HepG2 (cell line): ENCODE measurements around the gene STN1. TPM values are rescaled to one million over a fixed set of nuclear protein-coding genes. Genes with fewer than 3 reads are reported as not detected.
A peak's percentile ranks its signal among the peaks of the same experiment; 100 is the strongest.

Experiments used
- FOXP1 ChIP-seq, 2 experiments: fragments of 450-650 bp in 1 of 2; IDR thresholded peaks; 2 replicates each; pipeline ENCODE4 v1.6.1; 2017 to 2018; ENCODE audit warnings: antibody characterized with exemption in 1 of 2
- GFI1 ChIP-seq: sonication (generic); formaldehyde crosslinking; IDR thresholded peaks from 2 replicates; pipeline ENCODE4 v1.5.0; 2020; ENCODE audit warnings: missing genetic modification reagents, mild to moderate bottlenecking, borderline replicate concordance
- HOXA7 ChIP-seq: sonication (generic); formaldehyde crosslinking; IDR thresholded peaks from 2 replicates; pipeline ENCODE4 v1.8.1; 2022; ENCODE audit warnings: mild to moderate bottlenecking, missing genetic modification reagents, moderate library complexity
- MIER2 ChIP-seq: IDR thresholded peaks from 2 replicates; pipeline ENCODE4 v1.6.1; 2016; ENCODE audit warnings: missing biosample characterization, missing genetic modification reagents
- PITX1 ChIP-seq: sonication (generic); formaldehyde crosslinking; IDR thresholded peaks from 2 replicates; pipeline ENCODE4 v1.5.1; 2020; ENCODE audit warnings: mild to moderate bottlenecking, missing genetic modification reagents
- POGZ ChIP-seq: sonication (generic); formaldehyde crosslinking; IDR thresholded peaks from 2 replicates; pipeline ENCODE4 v1.4.0; 2020; ENCODE audit warnings: mild to moderate bottlenecking, missing genetic modification reagents
- REST ChIP-seq, 2 experiments: IDR thresholded peaks; 2 replicates each; pipeline ENCODE4 v1.6.1; 2011 to 2012; ENCODE audit warnings: low read length in 2 of 2, borderline replicate concordance in 1 of 2, low read depth in 1 of 2, mild to moderate bottlenecking in 1 of 2, moderate library complexity in 1 of 2
- REXO4 ChIP-seq: sonication (generic); formaldehyde crosslinking; IDR thresholded peaks from 2 replicates; pipeline ENCODE4 v1.8.0; 2022; ENCODE audit warnings: missing genetic modification reagents, mild to moderate bottlenecking, borderline replicate concordance
- ZNF230 ChIP-seq: sonication (generic); formaldehyde crosslinking; IDR thresholded peaks from 2 replicates; pipeline ENCODE4 v1.4.0; 2020; ENCODE audit warnings: mild to moderate bottlenecking, missing genetic modification reagents
- ZNF260 ChIP-seq: sonication (generic); formaldehyde crosslinking; IDR thresholded peaks from 2 replicates; pipeline ENCODE4 v1.4.0; 2020; ENCODE audit warnings: missing genetic modification reagents, low read depth, mild to moderate bottlenecking, borderline replicate concordance
- ZNF280D ChIP-seq: sonication (generic); formaldehyde crosslinking; IDR thresholded peaks from 2 replicates; pipeline ENCODE4 v1.5.1; 2020; ENCODE audit warnings: mild to moderate bottlenecking, missing genetic modification reagents
- ZNF530 ChIP-seq: sonication (generic); formaldehyde crosslinking; IDR thresholded peaks from 2 replicates; pipeline ENCODE4 v1.5.0; 2020; ENCODE audit warnings: low read depth, mild to moderate bottlenecking, missing genetic modification reagents
- ZNF574 ChIP-seq: sonication (generic); formaldehyde crosslinking; IDR thresholded peaks from 2 replicates; pipeline ENCODE4 v1.4.0; 2020; ENCODE audit warnings: missing genetic modification reagents
- ZNF772 ChIP-seq: sonication (generic); formaldehyde crosslinking; IDR thresholded peaks from 2 replicates; pipeline ENCODE4 v1.5.0; 2020; ENCODE audit warnings: mild to moderate bottlenecking, missing genetic modification reagents
- ZSCAN5A ChIP-seq: sonication (generic); formaldehyde crosslinking; IDR thresholded peaks from 2 replicates; pipeline ENCODE4 v1.8.0; 2022; ENCODE audit warnings: mild to moderate bottlenecking, missing genetic modification reagents, borderline replicate concordance
- polyA plus RNA-seq, 8 experiments: library from polyadenylated mRNA; depleted of rRNA in 3 of 8; stranded (reverse) in 7 of 8; unstranded in 1 of 8; fragments of >200 nt; fragmentation: Illumina TruSeq in 4 of 8; extraction: Trizol in 4 of 8; gene quantifications; 2 replicates each; pipeline versions ENCODE4 v1.2.1 to v1.2.3, GENCODE V29; 2011 to 2016; ENCODE audit warnings: low read depth in 4 of 8, missing spikeins in 1 of 8, mixed read lengths in 1 of 8; ENCODE audit not compliant: insufficient read depth in 1 of 8
- total RNA-seq, 5 experiments: library from RNA; depleted of rRNA; stranded (reverse); fragments of >200 nt; fragmentation: Illumina TruSeq; extraction: Trizol; gene quantifications; 2 replicates each; pipeline ENCODE4 v1.2.3, GENCODE V29; 2016; ENCODE audit warnings: low read depth in 1 of 5

Gene STN1
- total and polyA plus RNA-seq, 2 of the 13 experiments (the other 11 are each of a cell fraction or from before 2014, with no cell fraction given): 17.6 to 22.7 TPM

- TF ChIP-seq ZNF280D: no peak
- TF ChIP-seq REST (IDR thresholded peaks at IDR 0.05; ENCODE audit: borderline replicate concordance in 1 of 2, low read depth in 1 of 2, low read length in 2 of 2): peak in 1 of 2 experiments; percentile 27; a peak in 1 of 4 replicates
- peak; percentile 39; the same call in 1 of the 2 replicates for TF ChIP-seq ZSCAN5A
- TF ChIP-seq ZNF772 (CRISPR knock-in tag): peak; percentile 51; the same call in 1 of the 2 replicates
- TF ChIP-seq ZNF230 (CRISPR knock-in tag): peak; percentile 18; the same call in 1 of the 2 replicates
- no peak; the same call in 1 of the 2 replicates for TF ChIP-seq MIER2 (CRISPR knock-in tag)
- no peak for TF ChIP-seq HOXA7
- TF ChIP-seq POGZ (CRISPR knock-in tag): peak; percentile 79
- no peak for TF ChIP-seq GFI1 (CRISPR knock-in tag)
- no peak; the same call in 1 of the 2 replicates for TF ChIP-seq PITX1 (CRISPR knock-in tag)
- TF ChIP-seq ZNF260 (CRISPR knock-in tag): no peak
- peak; percentile 77 for TF ChIP-seq ZNF574 (CRISPR knock-in tag)
- TF ChIP-seq ZNF530 (CRISPR knock-in tag): no peak
- TF ChIP-seq FOXP1 (IDR thresholded peaks at IDR 0.05): no peak
- no peak for TF ChIP-seq FOXP1 (CRISPR knock-in tag; IDR thresholded peaks at IDR 0.05)
- TF ChIP-seq REXO4 (CRISPR knock-in tag): no peak
Observed at GRCh38 chr10:103918053-103918846, at the start of gene STN1 (continued).
